Renal cortical epithelial cell (primary cell): Measurements from ENCODE around the gene NUMA1. TPM values are rescaled to one million over a fixed set of nuclear protein-coding genes. Genes with fewer than 3 reads are reported as not detected.

Experiments
- DNase-seq: peaks from one replicate; pipeline ENCODE4 v3.0.0-alpha.2; 2011; ENCODE audit warnings: low read depth
- total RNA-seq: library from RNA; depleted of rRNA; stranded (reverse); fragments of >200 nt; gene quantifications from 2 replicates; pipeline ENCODE4 v1.2.3, GENCODE V29; 2014

Gene NUMA1
- total RNA-seq, 1 donor from 2014 or later: 183 TPM

GRCh38 chr11:71976551-71976950 is 103.8 kb downstream of the NUMA1 start:
- DNase-seq: no peak

GRCh38 chr11:71971680-71972079 is 108.7 kb downstream of the NUMA1 start:
- peak; percentile 21 for DNase-seq

- peak; percentile 71 for DNase-seq
These were observed 115.7 kb downstream of the NUMA1 start for GRCh38 chr11:71964641-71965040.

DNA sequence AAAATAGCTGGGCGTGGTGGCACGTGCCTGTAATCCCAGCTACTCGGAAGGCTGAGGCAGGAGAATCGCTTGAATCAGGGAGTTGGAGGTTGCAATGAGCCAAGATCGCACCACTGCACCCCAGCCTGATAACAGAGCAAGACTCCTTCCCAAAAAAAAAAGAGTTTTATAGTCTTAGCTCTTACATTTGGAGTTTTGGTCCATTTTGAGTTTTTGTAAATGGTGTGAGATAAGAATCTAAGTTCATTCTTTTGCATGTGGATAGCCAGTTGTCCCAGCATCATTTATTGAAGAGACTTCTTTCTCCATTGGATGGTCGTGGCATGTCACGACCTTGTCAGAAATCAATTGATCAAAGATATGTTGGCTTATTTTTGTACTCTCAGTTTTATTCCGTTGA is 116.9 kb downstream of the NUMA1 start:
- no peak for DNase-seq

- DNase-seq: peak; percentile 98
These were observed 117.8 kb downstream of the NUMA1 start for GRCh38 chr11:71962428-71963038.

DNA sequence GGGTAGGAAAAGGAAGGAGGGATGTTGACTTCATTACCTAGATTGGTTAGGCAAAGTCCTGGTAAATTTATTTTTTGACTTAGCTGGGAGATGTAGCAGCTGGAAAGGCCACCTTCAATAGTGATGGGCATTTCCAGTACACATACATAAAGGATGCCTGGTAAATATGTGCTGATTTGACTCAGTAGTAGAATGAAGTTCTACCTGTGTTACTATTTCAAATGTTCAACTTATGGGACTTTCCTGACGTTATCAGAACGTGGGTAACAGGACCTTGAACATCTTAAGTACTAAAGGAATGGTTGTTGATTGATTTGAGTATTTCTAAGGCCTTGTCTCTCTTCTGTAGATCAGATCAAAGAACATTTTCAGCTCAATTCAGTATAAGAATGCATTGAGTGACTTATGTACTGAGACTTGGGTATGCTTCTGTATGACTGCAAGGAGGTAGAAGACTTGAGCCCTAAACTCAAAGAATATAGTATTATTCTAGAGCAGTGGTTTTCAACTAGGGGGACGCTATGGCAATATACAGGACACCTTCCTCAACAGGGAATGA is 124.4 kb downstream of the NUMA1 start:
- DNase-seq: no peak

Other genes starting within 250 kb of the NUMA1 start
- not detected in 2 replicates for gene DEFB108B, start 247.3 kb downstream of the NUMA1 start, total RNA-seq
- gene DEFB131B, start 202.1 kb downstream of the NUMA1 start, total RNA-seq: not detected in 2 replicates
- gene XNDC1N, start 151.9 kb downstream of the NUMA1 start, total RNA-seq: 8.5 and 10.5 TPM in 2 replicates
- gene RNF121, start 151.5 kb downstream of the NUMA1 start, total RNA-seq: 44.1 and 84.4 TPM in 2 replicates
- 1.6 and 4.8 TPM in 2 replicates for gene IL18BP, start 81.6 kb downstream of the NUMA1 start, total RNA-seq
- 6.8 and 11.7 TPM in 2 replicates for gene LRRC51, start 308 bp upstream of the NUMA1 start, total RNA-seq
- gene LAMTOR1, start 22.8 kb upstream of the NUMA1 start, total RNA-seq: 77.4 and 82.0 TPM in 2 replicates
- not detected in 2 replicates for gene TOMT, start 25.4 kb upstream of the NUMA1 start, total RNA-seq
- gene ANAPC15, start 32.2 kb upstream of the NUMA1 start, total RNA-seq: 17.2 and 21.5 TPM in 2 replicates
- gene FOLR3, start 55.2 kb upstream of the NUMA1 start, total RNA-seq: 1.9 and 7.6 TPM in 2 replicates
- 23.3 and 108 TPM in 2 replicates for gene FOLR1, start 111.6 kb upstream of the NUMA1 start, total RNA-seq
- gene FOLR2, start 136.3 kb upstream of the NUMA1 start, total RNA-seq: not detected in 2 replicates
- 66.3 and 96.6 TPM in 2 replicates for gene INPPL1, start 144.2 kb upstream of the NUMA1 start, total RNA-seq
- not detected in 2 replicates for gene PHOX2A, start 163.6 kb upstream of the NUMA1 start, total RNA-seq